Stomach smooth muscle (tissue), 2 donors: ENCODE data around the gene BICC1.

Experiments used
- H3K27ac ChIP-seq: one replicate; pipeline ENCODE4 v1.7.0; 2013; ENCODE audit warnings: mild to moderate bottlenecking, low read length, inconsistent platforms
- H3K27me3 ChIP-seq, 2 donors: one replicate each; pipeline ENCODE4 v1.7.0; 2013; ENCODE audit warnings: low read length in 2 of 2; ENCODE audit not compliant: insufficient read depth in 2 of 2, control insufficient read depth in 1 of 2
- H3K36me3 ChIP-seq, 2 donors: one replicate each; pipeline ENCODE4 v1.7.0; 2013; ENCODE audit warnings: low read length in 2 of 2; ENCODE audit not compliant: control insufficient read depth in 2 of 2, insufficient read depth in 2 of 2
- H3K4me1 ChIP-seq: one replicate; pipeline ENCODE4 v1.7.0; 2013; ENCODE audit warnings: low read length; ENCODE audit not compliant: control insufficient read depth, insufficient read depth
- H3K4me3 ChIP-seq, 2 donors: one replicate each; pipeline ENCODE4 v1.7.0; 2013; ENCODE audit warnings: low read length in 2 of 2
- H3K9ac ChIP-seq, 2 donors: one replicate each; pipeline ENCODE4 v1.7.0; 2013; ENCODE audit warnings: low read length in 2 of 2, mild to moderate bottlenecking in 1 of 2
- H3K9me3 ChIP-seq, 2 donors: one replicate each; pipeline ENCODE4 v1.7.0; 2013; ENCODE audit warnings: low read length in 2 of 2; ENCODE audit not compliant: control insufficient read depth in 2 of 2
- donor health status: healthy.
- donor health status: Pancreatic carcinoma.

BICC1 gene

DNA sequence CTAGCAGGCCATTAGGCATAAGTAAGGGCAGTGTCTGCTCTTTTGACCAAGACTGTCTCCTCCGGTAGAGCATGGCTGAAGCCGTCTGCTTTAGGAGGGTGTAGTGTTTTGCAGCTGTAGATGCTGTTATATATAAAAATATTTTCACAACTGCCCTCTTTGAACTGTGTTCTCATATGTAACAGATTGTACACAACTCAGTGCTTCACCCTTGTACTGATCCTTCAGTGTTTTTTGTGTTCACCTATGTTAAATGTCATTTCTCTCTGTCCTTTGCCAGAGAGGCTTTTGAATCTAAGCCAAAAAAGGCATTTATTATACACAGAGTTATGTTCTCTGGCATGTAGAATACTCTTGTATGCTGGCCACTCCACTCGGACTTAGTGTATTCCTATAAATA is 135.5 kb downstream of the BICC1 start:
- peaks cover 6% of the 10 kb centered on the region for H3K4me1 ChIP-seq
- no peaks in the 10 kb centered on the region for H3K9me3 ChIP-seq
- no peaks in the 10 kb centered on the region for H3K36me3 ChIP-seq
- H3K27ac ChIP-seq, result no peak overlapping the region
- H3K27me3 ChIP-seq, result no peaks in the 10 kb centered on the region
- H3K4me3 ChIP-seq, result no peak overlapping the region
- H3K9ac ChIP-seq, result no peak overlapping the region

DNA sequence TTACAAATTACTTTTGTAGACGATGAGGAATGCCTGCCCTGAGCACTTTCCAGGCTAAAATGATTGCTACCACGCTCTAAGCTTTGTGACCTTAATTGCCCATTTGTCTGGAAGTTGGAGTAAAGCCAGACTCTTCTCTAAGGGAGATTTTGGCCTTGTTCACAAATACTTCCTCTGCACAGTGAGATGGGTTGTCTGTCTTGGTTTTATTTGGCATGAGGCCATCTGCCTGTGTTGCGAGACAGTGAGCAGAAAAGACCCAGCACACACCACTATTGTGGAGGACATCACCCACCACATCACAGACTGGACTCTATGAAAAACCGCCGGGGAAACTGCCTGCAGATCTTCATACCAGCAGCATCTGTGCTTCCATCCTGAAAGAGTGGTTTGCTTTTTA is 138.4 kb downstream of the BICC1 start:
- no peaks in the 10 kb centered on the region for H3K27me3 ChIP-seq
- H3K9me3 ChIP-seq, result no peaks in the 10 kb centered on the region
- H3K36me3 ChIP-seq, result no peaks in the 10 kb centered on the region
- peaks cover 6% of the 10 kb centered on the region for H3K4me1 ChIP-seq
- no peak overlapping the region for H3K27ac ChIP-seq
- H3K9ac ChIP-seq, result peak overlapping the region in 1 of 2 donors; percentile 9
- peak overlapping the region in 1 of 2 donors; percentile 24 for H3K4me3 ChIP-seq

DNA sequence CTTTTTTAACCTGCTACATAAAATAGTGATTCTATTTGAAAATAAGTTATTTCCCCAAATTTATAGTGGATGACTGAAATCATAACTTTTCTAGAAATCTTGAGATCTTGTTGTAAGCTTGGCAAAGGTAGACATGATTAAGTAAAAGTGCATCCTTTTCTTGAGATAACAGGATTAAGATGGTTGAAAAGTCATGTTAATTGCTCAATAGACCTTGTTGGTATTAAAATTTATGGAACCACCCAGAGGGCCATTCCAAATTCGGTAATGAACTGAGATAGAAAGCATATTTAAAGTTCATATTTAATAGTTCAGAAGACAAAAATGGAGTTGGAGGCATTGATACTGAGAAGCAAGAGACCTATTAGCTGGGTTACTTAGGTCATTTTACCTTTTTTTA is 139.1 kb downstream of the BICC1 start:
- no peaks in the 10 kb centered on the region for H3K36me3 ChIP-seq
- H3K9me3 ChIP-seq, result no peaks in the 10 kb centered on the region
- H3K4me1 ChIP-seq, result peaks cover 6% of the 10 kb centered on the region
- H3K9ac ChIP-seq, result no peak overlapping the region
- H3K27ac ChIP-seq, result no peak overlapping the region
- H3K4me3 ChIP-seq, result no peak overlapping the region
- H3K27me3 ChIP-seq, result no peaks in the 10 kb centered on the region

DNA sequence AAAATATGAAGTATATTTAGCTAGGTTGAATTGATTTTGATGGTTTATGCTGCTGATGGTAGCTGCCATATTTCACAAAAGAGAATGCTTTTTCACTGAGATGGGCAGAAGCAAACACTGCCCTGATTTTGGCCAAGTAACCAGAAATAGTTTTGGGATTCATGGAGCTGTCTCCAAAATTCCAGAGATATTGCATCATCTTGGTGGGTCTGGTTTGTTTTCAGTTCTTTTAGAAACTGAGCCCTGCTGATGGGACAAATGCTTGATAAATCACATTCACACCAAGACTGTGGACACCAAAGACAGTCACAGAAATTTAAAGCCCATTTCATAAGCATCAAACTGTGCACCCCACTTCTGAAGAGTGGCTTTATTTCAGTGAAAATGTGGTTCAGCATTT is 140.5 kb downstream of the BICC1 start:
- H3K4me1 ChIP-seq, result peaks cover 6% of the 10 kb centered on the region
- no peak overlapping the region for H3K4me3 ChIP-seq
- H3K27me3 ChIP-seq, result no peaks in the 10 kb centered on the region
- no peaks in the 10 kb centered on the region for H3K36me3 ChIP-seq
- no peaks in the 10 kb centered on the region for H3K9me3 ChIP-seq
- H3K9ac ChIP-seq, result no peak overlapping the region
- H3K27ac ChIP-seq, result no peak overlapping the region

DNA sequence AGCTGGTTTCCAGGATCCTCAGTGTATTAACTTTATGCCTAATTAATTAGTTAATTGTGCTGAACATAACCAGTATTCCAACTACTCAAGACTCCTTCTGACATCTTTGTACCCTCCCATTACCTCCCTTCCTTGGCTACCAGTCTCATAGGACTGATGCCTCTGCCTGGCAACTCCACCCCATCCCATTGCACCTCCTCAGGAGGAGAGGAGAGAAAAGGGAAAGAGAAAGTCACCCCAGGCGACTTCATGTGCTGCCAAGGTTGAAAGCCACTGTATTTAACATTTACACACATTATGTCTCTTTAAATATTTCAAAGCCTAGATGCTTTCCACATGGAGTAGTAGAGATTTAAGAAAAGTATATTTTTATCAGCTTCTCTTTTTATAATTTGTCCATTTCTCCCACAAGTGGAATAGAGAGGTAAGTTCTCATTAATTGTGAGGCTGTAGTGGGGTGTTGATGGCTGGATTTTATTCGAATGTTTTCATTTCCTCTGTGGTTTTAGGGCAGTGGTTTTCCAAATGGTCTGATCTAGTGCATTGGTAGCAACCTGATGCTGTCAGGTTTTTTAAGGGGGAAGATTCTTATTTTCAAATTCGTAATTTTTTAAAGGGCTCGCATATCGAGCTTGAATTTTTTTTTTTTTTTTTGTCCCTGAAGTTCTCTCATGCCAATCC is 148.0 kb downstream of the BICC1 start:
- Histone ChIP-seq H3K4me3 (no peak overlapping the region), H3K4me1 (no peaks in the 10 kb centered on the region), H3K27me3 (no peaks in the 10 kb centered on the region), H3K9ac (no peak overlapping the region), H3K9me3 (peaks cover 0 to 11% of the 10 kb centered on the region in 2 donors), H3K27ac (no peak overlapping the region), H3K36me3 (no peaks in the 10 kb centered on the region)

DNA sequence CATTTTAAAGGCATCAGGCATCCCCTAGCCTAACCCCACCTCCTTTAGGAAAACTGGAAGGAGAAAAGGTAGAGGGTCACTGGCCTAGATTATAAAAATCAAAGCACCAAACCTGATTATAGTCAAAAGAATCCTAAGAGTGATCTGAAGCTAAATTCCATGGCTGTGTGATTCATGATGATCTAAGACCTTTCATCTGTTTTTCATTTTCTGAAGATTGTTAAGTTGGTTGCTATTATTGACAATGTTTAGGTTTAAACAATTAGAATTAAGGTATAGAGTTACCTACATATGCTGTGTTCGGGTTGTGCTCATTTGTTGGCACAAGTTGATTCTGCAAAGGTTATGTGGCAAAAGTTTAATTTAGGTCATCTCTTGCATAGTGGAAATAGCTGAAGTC is 148.7 kb downstream of the BICC1 start:
- peaks cover 0 to 11% of the 10 kb centered on the region in 2 donors for H3K9me3 ChIP-seq
- H3K9ac ChIP-seq, result no peak overlapping the region
- H3K27me3 ChIP-seq, result no peaks in the 10 kb centered on the region
- H3K4me3 ChIP-seq, result no peak overlapping the region
- no peaks in the 10 kb centered on the region for H3K4me1 ChIP-seq
- H3K36me3 ChIP-seq, result no peaks in the 10 kb centered on the region
- no peak overlapping the region for H3K27ac ChIP-seq

DNA sequence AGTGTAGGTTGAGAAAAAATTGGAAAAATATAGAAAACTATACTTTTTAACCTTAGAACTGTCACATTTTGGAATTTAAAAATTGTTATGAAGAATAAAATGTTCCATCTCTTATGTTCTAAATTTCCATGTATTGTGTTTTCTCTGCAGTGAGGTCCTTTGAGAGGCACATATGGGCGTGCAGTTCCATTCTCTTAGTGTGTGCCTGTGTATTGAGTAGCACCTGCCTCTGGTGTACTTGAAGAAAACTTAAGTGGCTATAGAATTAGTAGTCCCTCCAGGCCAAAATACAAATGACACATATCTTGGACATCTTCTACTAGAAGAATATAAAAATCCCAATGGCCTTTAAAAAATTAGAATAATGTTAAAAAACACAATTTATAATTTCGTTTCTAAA is 149.2 kb downstream of the BICC1 start:
- H3K4me1 ChIP-seq, result no peaks in the 10 kb centered on the region
- peaks cover 0 to 11% of the 10 kb centered on the region in 2 donors for H3K9me3 ChIP-seq
- H3K9ac ChIP-seq, result no peak overlapping the region
- H3K36me3 ChIP-seq, result no peaks in the 10 kb centered on the region
- H3K27me3 ChIP-seq, result no peaks in the 10 kb centered on the region
- no peak overlapping the region for H3K4me3 ChIP-seq
- no peak overlapping the region for H3K27ac ChIP-seq

DNA sequence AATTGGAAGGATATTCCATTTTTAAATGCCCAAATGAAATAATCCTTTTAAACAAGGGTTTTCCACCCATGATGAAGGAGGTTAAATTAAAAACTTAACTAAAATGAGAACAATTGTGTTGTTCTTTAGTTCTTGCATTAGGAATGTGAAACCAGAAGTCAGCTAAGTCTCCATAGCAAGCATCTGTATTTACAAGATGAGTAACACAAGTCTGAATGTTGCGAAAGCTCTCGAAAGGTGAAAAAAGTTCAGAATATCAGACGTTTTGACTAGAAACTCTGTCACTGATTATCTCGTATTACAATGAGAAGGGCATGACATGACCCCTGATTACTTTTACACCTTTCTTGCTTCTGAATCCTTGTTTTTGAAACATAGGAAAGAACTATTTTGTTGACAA is 149.6 kb downstream of the BICC1 start:
- no peaks in the 10 kb centered on the region for H3K4me1 ChIP-seq
- H3K27me3 ChIP-seq, result no peaks in the 10 kb centered on the region
- H3K27ac ChIP-seq, result no peak overlapping the region
- H3K9me3 ChIP-seq, result peaks cover 0 to 11% of the 10 kb centered on the region in 2 donors
- H3K36me3 ChIP-seq, result no peaks in the 10 kb centered on the region
- H3K9ac ChIP-seq, result no peak overlapping the region
- no peak overlapping the region for H3K4me3 ChIP-seq

DNA sequence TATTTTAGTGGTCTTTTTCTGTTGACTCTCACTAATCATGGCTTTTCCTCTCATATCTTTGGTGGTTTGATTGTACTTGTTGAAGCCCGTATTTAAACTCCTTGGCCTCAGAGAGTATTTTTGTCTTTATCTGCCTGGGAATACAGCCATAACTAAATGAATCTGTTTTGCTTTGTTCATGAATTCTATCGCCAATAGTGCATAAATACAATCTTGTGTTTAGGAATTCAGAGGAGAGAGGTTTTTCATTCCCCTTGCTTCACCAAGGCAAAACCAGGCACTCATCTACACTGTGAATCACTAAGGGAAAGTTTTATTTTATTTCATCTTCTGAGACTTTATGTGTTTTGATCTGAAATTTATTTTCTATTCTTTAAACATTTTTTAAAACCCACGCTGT is 152.7 kb downstream of the BICC1 start:
- peaks cover 0 to 11% of the 10 kb centered on the region in 2 donors for H3K9me3 ChIP-seq
- H3K4me3 ChIP-seq, result no peak overlapping the region
- no peak overlapping the region for H3K9ac ChIP-seq
- H3K4me1 ChIP-seq, result no peaks in the 10 kb centered on the region
- H3K36me3 ChIP-seq, result no peaks in the 10 kb centered on the region
- no peaks in the 10 kb centered on the region for H3K27me3 ChIP-seq
- H3K27ac ChIP-seq, result no peak overlapping the region

DNA sequence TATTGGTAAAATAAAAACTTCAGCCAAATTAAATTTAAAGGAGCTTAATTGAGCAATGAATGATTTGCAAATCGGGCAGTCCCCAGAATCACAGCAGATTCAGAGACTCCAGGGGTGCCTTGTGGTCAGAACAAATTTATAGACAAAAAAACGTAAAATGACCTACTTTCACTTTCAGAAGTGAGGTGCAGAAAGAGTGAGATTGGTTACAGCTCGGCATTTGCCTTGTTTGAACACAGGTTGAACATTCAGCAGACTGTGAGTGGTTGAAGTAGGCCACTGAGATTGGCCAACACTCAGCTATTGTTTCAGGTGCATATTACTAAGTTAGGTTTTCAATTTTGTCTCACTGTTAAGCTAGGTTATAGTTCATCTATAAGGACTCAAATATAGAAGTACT is 153.4 kb downstream of the BICC1 start:
- no peaks in the 10 kb centered on the region for H3K27me3 ChIP-seq
- no peak overlapping the region for H3K9ac ChIP-seq
- H3K27ac ChIP-seq, result no peak overlapping the region
- H3K9me3 ChIP-seq, result peaks cover 0 to 11% of the 10 kb centered on the region in 2 donors
- H3K36me3 ChIP-seq, result no peaks in the 10 kb centered on the region
- no peaks in the 10 kb centered on the region for H3K4me1 ChIP-seq
- H3K4me3 ChIP-seq, result peak overlapping the region in 1 of 2 donors; percentile 24

DNA sequence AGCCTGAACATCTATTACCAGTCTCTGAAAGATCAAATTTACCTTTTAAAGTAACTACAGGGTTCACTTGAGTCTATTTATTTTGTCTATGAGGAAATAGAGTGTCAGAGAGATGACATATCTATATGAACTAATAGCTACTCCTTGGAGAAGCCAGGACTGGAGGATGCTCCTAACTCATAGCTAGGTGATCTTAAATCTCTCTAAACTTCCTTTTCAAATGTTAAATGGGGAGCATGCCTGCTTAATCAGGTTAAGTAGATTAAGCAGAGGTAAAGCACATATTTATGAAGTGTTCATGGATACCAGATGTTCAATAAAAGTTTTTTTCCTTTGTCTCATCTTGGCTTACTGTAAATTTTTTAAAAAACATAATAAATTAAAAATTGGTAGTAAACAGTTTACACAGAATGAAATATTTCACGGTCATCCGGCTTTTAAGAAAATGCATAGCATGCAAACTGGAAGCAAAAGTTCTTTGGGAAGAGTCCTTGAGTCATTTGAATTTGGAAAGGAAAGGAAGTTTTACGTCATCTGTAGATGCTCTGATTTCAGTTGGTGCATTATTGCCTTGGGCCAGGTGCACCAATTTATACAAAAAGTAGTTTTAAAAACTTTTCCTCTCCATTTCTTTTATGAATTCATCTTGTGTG is 155.1 kb downstream of the BICC1 start:
- Histone ChIP-seq H3K4me1 (no peaks in the 10 kb centered on the region), H3K9ac (no peak overlapping the region), H3K27me3 (no peaks in the 10 kb centered on the region), H3K36me3 (no peaks in the 10 kb centered on the region), H3K27ac (no peak overlapping the region), H3K9me3 (peaks cover 0 to 11% of the 10 kb centered on the region in 2 donors), H3K4me3 (no peak overlapping the region)
